ENCODE measurements around the gene AEBP2.
"Not testable (repeated sequence)": the region's sequence is repeated elsewhere in the genome, so short reads cannot be mapped to it uniquely, and the experiment has no call there.

The AEBP2 gene, protein sequence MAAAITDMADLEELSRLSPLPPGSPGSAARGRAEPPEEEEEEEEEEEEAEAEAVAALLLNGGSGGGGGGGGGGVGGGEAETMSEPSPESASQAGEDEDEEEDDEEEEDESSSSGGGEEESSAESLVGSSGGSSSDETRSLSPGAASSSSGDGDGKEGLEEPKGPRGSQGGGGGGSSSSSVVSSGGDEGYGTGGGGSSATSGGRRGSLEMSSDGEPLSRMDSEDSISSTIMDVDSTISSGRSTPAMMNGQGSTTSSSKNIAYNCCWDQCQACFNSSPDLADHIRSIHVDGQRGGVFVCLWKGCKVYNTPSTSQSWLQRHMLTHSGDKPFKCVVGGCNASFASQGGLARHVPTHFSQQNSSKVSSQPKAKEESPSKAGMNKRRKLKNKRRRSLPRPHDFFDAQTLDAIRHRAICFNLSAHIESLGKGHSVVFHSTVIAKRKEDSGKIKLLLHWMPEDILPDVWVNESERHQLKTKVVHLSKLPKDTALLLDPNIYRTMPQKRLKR

DNA sequence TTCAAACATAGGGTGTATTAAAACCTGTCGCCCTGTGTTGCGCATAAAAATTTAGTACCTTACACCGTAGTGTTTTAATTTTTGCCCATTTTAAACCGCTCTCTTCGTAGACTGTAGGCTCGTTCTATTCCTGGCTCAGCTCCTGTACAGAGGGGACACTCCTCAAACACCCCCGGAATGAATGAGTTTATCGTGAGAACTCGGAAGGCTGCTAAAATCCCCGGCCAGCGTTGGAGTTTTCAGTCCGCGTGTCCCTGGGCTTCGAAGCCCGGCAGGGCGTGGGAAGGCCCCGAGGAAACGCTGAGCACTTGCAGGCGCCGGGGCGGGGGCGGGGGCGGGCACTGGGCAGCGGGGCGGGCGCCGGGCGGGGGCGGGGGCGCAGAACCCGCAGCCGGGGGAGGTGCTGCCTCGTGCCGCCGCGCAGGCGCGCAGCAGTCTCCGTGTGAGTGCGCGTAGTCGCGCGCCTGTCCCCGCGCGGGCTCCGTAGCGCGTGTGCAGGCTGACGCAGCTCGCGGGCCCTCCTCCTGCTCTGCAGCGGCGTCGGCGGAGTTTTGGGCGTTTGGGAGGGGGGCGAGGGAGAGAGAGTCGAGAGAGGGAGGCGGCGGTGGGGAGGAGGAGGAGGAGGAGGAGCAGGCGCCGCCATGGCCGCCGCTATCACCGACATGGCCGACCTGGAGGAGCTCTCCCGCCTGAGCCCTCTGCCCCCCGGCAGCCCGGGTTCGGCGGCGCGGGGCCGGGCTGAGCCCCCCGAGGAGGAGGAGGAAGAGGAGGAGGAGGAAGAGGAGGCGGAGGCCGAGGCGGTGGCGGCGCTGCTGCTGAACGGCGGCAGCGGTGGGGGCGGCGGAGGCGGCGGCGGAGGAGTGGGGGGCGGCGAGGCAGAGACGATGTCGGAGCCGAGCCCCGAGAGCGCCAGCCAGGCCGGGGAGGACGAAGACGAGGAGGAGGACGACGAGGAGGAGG lies at the start of gene AEBP2:
Gene AEBP2, plus strand, starts transcription at position 434 of the 960 bp plus-strand sequence. Its CDS starts 208 bp downstream, at position 642.
- peak; percentile 95 for DNase-seq

DNA sequence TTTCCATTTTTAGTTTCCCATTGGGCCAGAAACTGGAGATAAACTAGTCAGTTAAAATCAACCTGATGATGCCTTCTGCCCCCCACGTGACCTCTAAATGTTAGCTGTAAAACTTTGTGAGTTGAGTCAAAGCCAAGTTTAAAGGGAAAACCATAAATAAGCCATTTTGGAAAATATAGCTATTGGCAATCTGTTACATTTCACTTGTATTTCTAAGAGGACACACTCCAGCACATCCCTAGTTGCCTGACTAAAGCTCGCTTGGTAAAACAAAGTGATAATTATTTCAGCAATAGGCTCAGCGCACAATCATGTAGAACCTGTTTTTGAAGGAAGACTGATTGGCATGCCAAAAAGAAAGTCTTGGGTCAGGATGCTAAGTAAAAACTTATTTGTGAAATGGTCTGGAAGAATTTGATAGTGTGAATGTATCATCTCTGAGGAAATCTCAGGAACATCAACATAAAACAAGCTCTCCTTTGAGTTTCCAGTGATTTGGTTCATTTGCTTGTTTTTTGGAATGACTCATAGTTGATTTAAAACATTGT lies 49.2 kb upstream of the AEBP2 start:
- no peak for DNase-seq

DNA sequence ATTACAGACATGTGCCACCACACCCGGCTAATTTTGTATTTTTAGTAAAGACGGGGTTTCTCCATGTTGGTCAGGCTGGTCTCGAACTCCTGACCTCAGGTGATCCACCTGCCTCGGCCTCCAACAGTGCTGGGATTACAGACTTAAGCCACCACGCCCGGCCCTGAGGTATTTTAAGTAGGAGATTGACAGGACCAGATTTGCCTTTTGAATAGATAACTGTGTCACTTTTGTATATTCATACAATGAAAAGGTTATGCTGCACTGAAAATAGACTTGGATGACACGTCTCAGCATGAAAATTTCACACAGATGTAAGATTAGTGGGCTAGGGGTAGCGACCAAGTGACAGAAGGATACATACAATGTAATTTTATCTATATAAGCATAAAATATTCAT lies 46.6 kb upstream of the AEBP2 start:
- not testable (repeated sequence) for DNase-seq

GRCh38 chr12:19394385-19394784 lies 44.9 kb upstream of the AEBP2 start:
- no peak for DNase-seq

GRCh38 chr12:19397534-19397933 lies 41.8 kb upstream of the AEBP2 start:
- DNase-seq, result no peak

GRCh38 chr12:19398376-19399363 lies 40.6 kb upstream of the AEBP2 start:
- no peak for DNase-seq

DNA sequence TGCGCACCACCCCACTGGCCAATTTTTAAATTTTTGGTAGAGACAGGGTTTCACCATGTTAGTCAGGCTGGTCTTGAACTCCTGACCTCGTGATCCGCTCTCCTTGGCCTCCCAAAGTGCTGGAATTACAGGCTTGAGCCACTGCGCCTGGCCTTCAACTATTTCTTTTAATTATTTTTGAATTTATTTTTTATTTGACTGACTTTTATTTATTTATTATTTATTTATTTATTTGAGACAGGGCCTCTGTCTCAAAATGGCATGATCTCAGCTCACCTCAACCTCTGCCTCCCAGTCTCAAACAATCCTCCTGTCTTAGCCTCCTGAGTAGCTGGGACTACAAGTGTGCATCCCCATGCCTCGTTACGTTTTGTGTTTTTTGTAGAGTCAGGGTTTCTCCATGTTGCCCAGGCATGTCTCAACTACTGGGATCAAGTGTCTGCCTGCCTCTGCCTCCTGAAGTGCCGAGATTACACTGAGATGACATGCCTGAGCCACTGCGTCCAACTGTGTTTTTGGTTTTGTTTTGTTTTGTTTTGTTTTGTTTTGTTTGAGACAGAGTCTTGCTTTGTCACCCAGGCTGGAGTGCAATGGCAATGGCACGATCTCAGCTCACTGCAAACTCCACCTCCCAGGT lies 38.5 kb upstream of the AEBP2 start:
- DNase-seq, result not testable (repeated sequence)

DNA sequence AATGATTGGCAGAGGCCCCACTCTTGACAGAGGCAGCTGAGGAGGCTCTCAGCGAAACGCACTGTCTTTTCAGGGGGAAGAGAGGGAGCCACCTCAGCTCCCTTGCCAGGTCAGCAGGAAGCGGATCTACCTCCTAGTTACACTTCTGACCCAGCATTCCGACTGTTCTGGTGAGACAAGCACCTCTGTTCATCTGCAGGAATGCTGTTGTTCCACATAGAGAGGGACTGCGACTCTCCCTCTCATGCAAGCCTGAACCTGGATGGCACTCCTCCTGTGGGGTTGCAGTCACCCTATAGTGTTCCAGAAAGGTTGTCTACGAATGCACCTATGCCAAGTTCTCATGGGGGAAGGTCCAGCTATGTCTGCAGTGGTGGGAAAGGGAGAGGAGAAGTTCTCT lies 37.1 kb upstream of the AEBP2 start:
- DNase-seq, result no peak

DNA sequence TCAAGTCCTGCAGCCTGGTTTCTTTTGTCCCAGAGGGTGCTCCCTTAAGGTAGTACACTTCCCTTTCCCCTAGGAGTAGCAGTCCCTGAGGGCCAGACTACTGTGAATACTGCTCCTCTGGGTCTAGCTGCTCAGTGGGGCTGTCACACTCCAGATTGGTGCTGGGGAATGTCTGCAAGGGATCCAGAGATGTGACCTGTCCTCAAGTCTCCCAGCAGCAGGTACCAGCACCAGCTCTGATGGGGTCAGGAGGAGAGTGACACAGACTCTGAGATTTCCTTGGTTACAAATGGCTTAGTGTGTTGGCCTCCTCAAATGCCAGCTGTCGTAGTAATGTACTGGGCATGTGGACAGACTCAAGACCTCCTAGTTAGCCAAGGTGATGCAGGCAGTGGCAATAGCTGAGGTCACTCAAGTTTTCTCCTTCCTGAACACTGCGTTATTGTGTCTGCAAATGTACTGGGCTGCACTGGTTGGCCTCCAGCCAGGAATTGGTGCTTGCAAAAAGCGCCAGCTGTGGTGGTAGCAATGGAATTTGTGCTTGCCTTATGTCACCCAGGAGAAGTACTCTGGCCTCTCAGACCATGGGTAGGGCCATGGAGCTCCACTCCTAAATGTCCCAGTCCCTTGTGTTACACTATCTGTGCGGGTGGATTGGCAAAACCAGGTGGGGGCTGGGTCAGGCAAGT lies 36.4 kb upstream of the AEBP2 start:
- DNase-seq, result no peak

DNA sequence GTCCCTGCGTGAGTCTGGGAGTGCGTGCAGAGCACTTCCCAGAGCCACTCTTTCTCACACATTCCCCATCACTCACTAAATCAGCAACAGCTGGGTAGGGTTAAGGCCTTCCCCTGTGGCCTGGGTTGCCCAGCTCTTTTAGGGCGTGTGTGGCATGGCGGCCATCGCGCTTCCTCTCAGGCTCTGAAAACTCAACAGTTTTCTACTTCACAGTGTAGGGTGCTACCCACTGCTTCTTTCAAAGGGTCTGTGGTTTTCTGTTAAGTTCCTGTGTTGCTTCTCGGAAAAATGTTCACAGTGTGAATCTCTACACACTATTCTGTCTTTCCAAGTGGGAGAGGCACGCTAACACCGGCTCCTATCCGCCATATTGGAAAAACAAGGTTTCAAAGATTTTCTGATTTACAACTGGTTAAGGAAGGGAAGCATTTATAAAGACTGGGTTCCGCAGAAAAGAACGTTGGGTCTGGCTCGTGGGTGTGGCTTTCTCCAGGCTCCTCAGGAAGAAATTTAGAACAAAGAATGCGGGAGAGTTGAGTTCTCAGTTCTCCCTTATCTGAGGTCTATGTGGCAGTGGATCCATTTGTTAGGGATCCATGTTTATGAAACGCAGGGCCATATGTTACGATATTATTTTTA lies 34.9 kb upstream of the AEBP2 start:
- DNase-seq, result peak; percentile 4

- no peak for DNase-seq
Observed at GRCh38 chr12:19409376-19409775, 29.9 kb upstream of the AEBP2 start.

- no peak for DNase-seq
Observed at GRCh38 chr12:19410211-19410610, 29.1 kb upstream of the AEBP2 start.

GRCh38 chr12:19410629-19411185 lies 28.6 kb upstream of the AEBP2 start:
- DNase-seq, result no peak

- DNase-seq, result no peak
Observed at GRCh38 chr12:19411234-19412204, 27.8 kb upstream of the AEBP2 start.

GRCh38 chr12:19412844-19413243 lies 26.4 kb upstream of the AEBP2 start:
- no peak for DNase-seq

DNA sequence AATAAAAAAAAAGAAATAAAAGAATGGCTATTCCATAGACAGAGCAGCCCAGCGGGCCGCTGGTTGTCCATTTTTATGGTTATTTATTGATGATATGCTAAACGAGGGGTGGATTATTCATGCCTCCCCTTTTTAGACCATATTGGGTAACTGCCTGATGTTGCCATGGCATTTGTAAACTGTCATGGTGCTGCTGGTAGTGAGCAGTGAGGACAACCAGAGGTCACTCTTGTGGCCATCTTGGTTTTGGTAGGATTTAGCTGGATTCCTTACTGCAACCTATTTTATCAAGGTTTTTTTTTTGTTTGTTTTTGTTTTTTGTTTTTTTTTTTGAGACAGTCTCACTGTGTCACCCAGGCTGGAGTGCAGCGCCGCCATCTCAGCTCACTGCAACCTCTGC lies 25.7 kb upstream of the AEBP2 start:
- not testable (repeated sequence) for DNase-seq

DNA sequence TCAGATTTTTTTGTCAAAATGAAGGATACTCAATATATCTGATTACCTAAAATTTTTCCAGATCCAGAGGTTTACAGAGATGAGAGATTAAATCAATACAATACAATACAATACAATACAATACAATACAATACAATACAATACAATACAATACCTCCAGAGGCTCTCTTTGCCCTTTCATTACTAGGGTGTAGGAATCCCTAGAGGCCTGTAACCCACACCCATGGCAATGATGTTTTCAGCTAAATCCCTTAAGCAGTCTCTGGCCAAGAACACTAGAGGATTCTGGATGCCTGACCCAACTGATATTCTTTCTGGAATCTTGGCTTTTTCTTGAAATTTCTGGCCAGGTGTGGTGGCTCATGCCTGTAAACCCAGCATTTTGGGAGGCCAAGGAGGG lies 23.7 kb upstream of the AEBP2 start:
- no peak for DNase-seq

GRCh38 chr12:19419086-19419485 lies 20.2 kb upstream of the AEBP2 start:
- DNase-seq, result no peak
